Right atrium auricular region (tissue), 2 donors: ENCODE measurements around the gene ZNF202. TPM values are rescaled to one million over a fixed set of nuclear protein-coding genes. Genes with fewer than 3 reads are reported as not detected.

Experiments used
- DNase-seq: peaks from one replicate; pipeline ENCODE4 v3.0.0-alpha.2; 2019; ENCODE audit warnings: low spot score
- H3K27ac ChIP-seq, 2 donors: fragments of 200-600 bp; sonication (generic); 1 replicate in 1 of 2; 2 replicates in 1 of 2; pipeline ENCODE4 v1.5.1; 2016 to 2019
- H3K27me3 ChIP-seq, 2 donors: fragments of 200-600 bp; sonication (generic); one replicate each; pipeline versions ENCODE4 v1.5.1 to v1.6.0; 2017 to 2019
- H3K36me3 ChIP-seq: fragments of 200-600 bp; sonication (generic); one replicate; pipeline ENCODE4 v1.5.1; 2016
- H3K4me1 ChIP-seq, 2 donors: fragments of 200-600 bp; sonication (generic); one replicate each; pipeline versions ENCODE4 v1.5.1 to v1.6.0; 2017 to 2019
- H3K4me3 ChIP-seq, 2 donors: fragments of 200-600 bp; sonication (generic); 1 replicate in 1 of 2; 2 replicates in 1 of 2; pipeline ENCODE4 v1.5.1; 2017 to 2019; ENCODE audit warnings: mild to moderate bottlenecking in 1 of 2, moderate library complexity in 1 of 2
- H3K9me3 ChIP-seq, 2 donors: fragments of 200-600 bp; sonication (generic); one replicate each; pipeline ENCODE4 v1.5.1; 2019
- CTCF ChIP-seq, 2 donors: fragments of 200-600 bp; sonication (generic); IDR thresholded peaks; one replicate each; pipeline ENCODE4 v1.5.1; 2019; ENCODE audit warnings: antibody characterized with exemption in 2 of 2
- total RNA-seq, 2 donors: library from RNA; depleted of rRNA; stranded (reverse); fragments of >200 nt; gene quantifications; one replicate each; pipeline ENCODE4 v1.1.0, GENCODE V29; 2016

ZNF202 gene
- total RNA-seq, 2 donors from 2014 or later = 1.9 to 4.1 TPM

- DNase-seq = no peak
- Histone ChIP-seq H3K4me3 (no peak overlapping the region), H3K27me3 (no peaks in the 10 kb centered on the region), H3K36me3 (no peaks in the 10 kb centered on the region), H3K27ac (no peak overlapping the region), H3K9me3 (no peaks in the 10 kb centered on the region), H3K4me1 (no peaks in the 10 kb centered on the region)
- TF ChIP-seq CTCF (IDR thresholded peaks at IDR 0.05) = no peak
Measured at GRCh38 chr11:123681030-123681429, 60.4 kb downstream of the ZNF202 start.

- H3K27me3 ChIP-seq = no peaks in the 10 kb centered on the region
- H3K9me3 ChIP-seq = no peaks in the 10 kb centered on the region
- no peak overlapping the region for H3K4me3 ChIP-seq
- no peak overlapping the region for H3K27ac ChIP-seq
- H3K36me3 ChIP-seq = no peaks in the 10 kb centered on the region
- TF ChIP-seq CTCF (IDR thresholded peaks at IDR 0.05) = no peak
- H3K4me1 ChIP-seq = no peaks in the 10 kb centered on the region
- no peak for DNase-seq
Measured at GRCh38 chr11:123678246-123678645, 63.2 kb downstream of the ZNF202 start.

- no peaks in the 10 kb centered on the region for H3K27me3 ChIP-seq
- H3K4me1 ChIP-seq = no peaks in the 10 kb centered on the region
- no peaks in the 10 kb centered on the region for H3K9me3 ChIP-seq
- DNase-seq = no peak
- H3K27ac ChIP-seq = no peak overlapping the region
- no peaks in the 10 kb centered on the region for H3K36me3 ChIP-seq
- TF ChIP-seq CTCF (IDR thresholded peaks at IDR 0.05) = no peak
- H3K4me3 ChIP-seq = no peak overlapping the region
Measured at GRCh38 chr11:123677510-123677909, 64.0 kb downstream of the ZNF202 start.

GRCh38 chr11:123674297-123674696 lies 67.2 kb downstream of the ZNF202 start:
- TF ChIP-seq CTCF (IDR thresholded peaks at IDR 0.05) = no peak
- H3K9me3 ChIP-seq = no peaks in the 10 kb centered on the region
- H3K4me1 ChIP-seq = no peaks in the 10 kb centered on the region
- no peak overlapping the region for H3K27ac ChIP-seq
- no peak overlapping the region for H3K4me3 ChIP-seq
- no peak for DNase-seq
- no peaks in the 10 kb centered on the region for H3K27me3 ChIP-seq
- no peaks in the 10 kb centered on the region for H3K36me3 ChIP-seq

Other genes with a start within 250 kb of the ZNF202 start
- gene SCN3B, start 87.0 kb downstream of the ZNF202 start, total RNA-seq = under 1 TPM; 0.31 to 0.70 TPM
- not detected for gene OR6X1, start 12.9 kb upstream of the ZNF202 start, total RNA-seq
- not detected for gene OR6M1, start 64.7 kb upstream of the ZNF202 start, total RNA-seq
- gene TMEM225, start 144.0 kb upstream of the ZNF202 start, total RNA-seq = not detected
- not detected for gene OR8D4, start 160.5 kb upstream of the ZNF202 start, total RNA-seq
- gene OR4D5, start 198.0 kb upstream of the ZNF202 start, total RNA-seq = not detected
- gene OR6T1, start 202.2 kb upstream of the ZNF202 start, total RNA-seq = not detected
- gene OR10S1, start 236.1 kb upstream of the ZNF202 start, total RNA-seq = not detected